ENCODE data around the gene NKD1.

Gene NKD1

GRCh38 chr16:50613281-50613963, 65.2 kb downstream of the NKD1 start:
- no peak for DNase-seq (ENCODE audit: low spot score)

- no peak for DNase-seq (ENCODE audit: low spot score)
Measured at GRCh38 chr16:50613964-50614474, 65.8 kb downstream of the NKD1 start.

GRCh38 chr16:50614955-50615724, 66.9 kb downstream of the NKD1 start:
- no peak for DNase-seq (ENCODE audit: low spot score)

GRCh38 chr16:50615891-50616290, 67.7 kb downstream of the NKD1 start:
- no peak for DNase-seq (ENCODE audit: low spot score)

- DNase-seq (ENCODE audit: low spot score), result no peak
Measured at GRCh38 chr16:50616386-50616785, 68.2 kb downstream of the NKD1 start.

- DNase-seq (ENCODE audit: low spot score), result peak; percentile 43
Measured at GRCh38 chr16:50616883-50617645, 68.9 kb downstream of the NKD1 start.

GRCh38 chr16:50617646-50618184, 69.5 kb downstream of the NKD1 start:
- DNase-seq (ENCODE audit: low spot score), result no peak

GRCh38 chr16:50618238-50618918, 70.2 kb downstream of the NKD1 start:
- no peak for DNase-seq (ENCODE audit: low spot score)

GRCh38 chr16:50619702-50620491, 71.7 kb downstream of the NKD1 start:
- DNase-seq (ENCODE audit: low spot score), result no peak

GRCh38 chr16:50620646-50621451, 72.7 kb downstream of the NKD1 start:
- no peak for DNase-seq (ENCODE audit: low spot score)

- DNase-seq (ENCODE audit: low spot score), result no peak
Measured at GRCh38 chr16:50621452-50621792, 73.2 kb downstream of the NKD1 start.

- no peak for DNase-seq (ENCODE audit: low spot score)
Measured at GRCh38 chr16:50622029-50622428, 73.8 kb downstream of the NKD1 start.

GRCh38 chr16:50622643-50623369, 74.6 kb downstream of the NKD1 start:
- no peak for DNase-seq (ENCODE audit: low spot score)

- no peak for DNase-seq (ENCODE audit: low spot score)
Measured at GRCh38 chr16:50624449-50624970, 76.3 kb downstream of the NKD1 start.

- no peak for DNase-seq (ENCODE audit: low spot score)
Measured at GRCh38 chr16:50625374-50625773, 77.2 kb downstream of the NKD1 start.

- no peak for DNase-seq (ENCODE audit: low spot score)
Measured at GRCh38 chr16:50626868-50627267, 78.7 kb downstream of the NKD1 start.

GRCh38 chr16:50627419-50627818, 79.2 kb downstream of the NKD1 start:
- peak; percentile 68 for DNase-seq (ENCODE audit: low spot score)

- DNase-seq (ENCODE audit: low spot score), result no peak
Measured at GRCh38 chr16:50628156-50628802, 80.1 kb downstream of the NKD1 start.

GRCh38 chr16:50629334-50629733, 81.1 kb downstream of the NKD1 start:
- no peak for DNase-seq (ENCODE audit: low spot score)
